PC-3 (cell line): ENCODE data around the gene GLRX5.

Experiments used
- CTCF ChIP-seq: fragments of 300-600 bp; sonication (generic); conservative IDR thresholded peaks from 2 replicates; pipeline ENCODE4 v1.5.1; 2017; ENCODE audit warnings: antibody characterized with exemption, low read depth, mild to moderate bottlenecking, low read length
- EZH2 ChIP-seq: fragments of 300-600 bp; sonication (generic); IDR thresholded peaks from one replicate; pipeline ENCODE4 v1.6.1; 2017; ENCODE audit warnings: antibody characterized with exemption, mild to moderate bottlenecking, low read length; ENCODE audit not compliant: unreplicated experiment
- EZH2phosphoT487 ChIP-seq: fragments of 300-600 bp; sonication (generic); IDR thresholded peaks from 2 replicates; pipeline ENCODE4 v1.6.1; 2018; ENCODE audit warnings: mild to moderate bottlenecking, antibody characterized with exemption, low read length, borderline replicate concordance

GRCh38 chr14:95547272-95547625 lies 12.4 kb downstream of the GLRX5 start:
- TF ChIP-seq CTCF (no peak), EZH2phosphoT487 (no peak), EZH2 (no peak)
